Hepatocyte (in vitro differentiated cells): Measurements from ENCODE around the gene BAZ2A.

Experiments
- EZH2 ChIP-seq: fragments of 200-600 bp; sonication (generic); IDR thresholded peaks from 2 replicates; pipeline ENCODE4 v1.6.1; 2016; ENCODE audit warnings: antibody characterized with exemption, mild to moderate bottlenecking, borderline replicate concordance
- EZH2phosphoT487 ChIP-seq: fragments of 200-600 bp; sonication (generic); IDR thresholded peaks from one replicate; pipeline ENCODE4 v1.6.1; 2018; ENCODE audit warnings: antibody characterized with exemption, mild to moderate bottlenecking, low read depth, moderate library complexity; ENCODE audit not compliant: unreplicated experiment, severe bottlenecking
- TF ChIP-seq, protein P1 (sequence below): fragments of 200-600 bp; sonication (generic); IDR thresholded peaks from 2 replicates; pipeline ENCODE4 v1.5.1; 2016; ENCODE audit warnings: antibody characterized with exemption, mild to moderate bottlenecking; ENCODE audit not compliant: poor library complexity

DNA sequence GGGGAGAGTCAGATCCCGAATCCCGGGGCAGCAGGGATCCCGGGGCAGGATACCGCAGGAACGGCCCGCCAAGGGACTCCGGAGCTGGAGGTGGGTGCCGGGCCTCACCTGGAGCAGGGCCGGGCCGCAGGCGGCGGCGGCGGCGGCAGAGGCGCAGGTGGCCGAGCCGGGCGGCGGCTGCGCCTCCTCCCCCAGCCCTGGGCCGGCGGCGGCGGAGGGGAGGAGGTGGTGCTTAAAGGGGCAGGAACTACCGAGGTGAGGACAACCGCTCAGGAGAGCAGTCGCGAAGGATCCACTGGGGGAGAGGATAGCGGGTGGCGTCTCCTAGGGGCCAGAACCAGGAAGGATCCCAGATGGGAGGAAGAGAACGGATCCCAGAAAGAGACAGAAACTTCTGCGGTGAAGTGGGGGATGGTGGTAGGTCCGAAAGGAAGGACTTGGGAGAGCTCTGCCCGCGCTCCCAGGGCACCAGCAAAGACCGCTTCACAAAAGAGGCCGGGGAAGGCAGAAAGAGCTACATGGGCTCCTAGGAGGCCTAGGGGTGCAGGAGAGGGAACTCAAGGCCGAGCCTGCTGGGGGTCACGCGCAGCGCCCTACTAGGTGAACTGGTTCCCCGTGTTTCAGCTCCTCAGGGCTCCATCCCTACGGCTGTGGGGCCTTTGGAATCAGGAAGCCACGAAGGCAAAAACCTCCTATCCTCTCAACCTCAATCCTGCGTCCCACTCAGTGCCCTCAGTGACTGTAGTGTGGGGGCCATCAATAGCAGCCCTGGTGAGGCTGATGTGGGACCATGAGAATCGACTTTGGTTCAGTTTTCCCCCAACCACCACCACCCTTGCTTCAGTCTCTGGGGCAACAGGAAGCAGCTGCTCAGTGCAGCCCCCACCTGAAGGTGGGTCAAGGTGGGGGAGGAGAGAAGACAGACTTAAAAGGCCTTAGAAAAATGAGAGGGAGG lies 5.0 kb upstream of the BAZ2A start:
- TF ChIP-seq, protein P1, sequence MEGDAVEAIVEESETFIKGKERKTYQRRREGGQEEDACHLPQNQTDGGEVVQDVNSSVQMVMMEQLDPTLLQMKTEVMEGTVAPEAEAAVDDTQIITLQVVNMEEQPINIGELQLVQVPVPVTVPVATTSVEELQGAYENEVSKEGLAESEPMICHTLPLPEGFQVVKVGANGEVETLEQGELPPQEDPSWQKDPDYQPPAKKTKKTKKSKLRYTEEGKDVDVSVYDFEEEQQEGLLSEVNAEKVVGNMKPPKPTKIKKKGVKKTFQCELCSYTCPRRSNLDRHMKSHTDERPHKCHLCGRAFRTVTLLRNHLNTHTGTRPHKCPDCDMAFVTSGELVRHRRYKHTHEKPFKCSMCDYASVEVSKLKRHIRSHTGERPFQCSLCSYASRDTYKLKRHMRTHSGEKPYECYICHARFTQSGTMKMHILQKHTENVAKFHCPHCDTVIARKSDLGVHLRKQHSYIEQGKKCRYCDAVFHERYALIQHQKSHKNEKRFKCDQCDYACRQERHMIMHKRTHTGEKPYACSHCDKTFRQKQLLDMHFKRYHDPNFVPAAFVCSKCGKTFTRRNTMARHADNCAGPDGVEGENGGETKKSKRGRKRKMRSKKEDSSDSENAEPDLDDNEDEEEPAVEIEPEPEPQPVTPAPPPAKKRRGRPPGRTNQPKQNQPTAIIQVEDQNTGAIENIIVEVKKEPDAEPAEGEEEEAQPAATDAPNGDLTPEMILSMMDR, result peak; percentile 56
- no peak for TF ChIP-seq EZH2
- TF ChIP-seq EZH2phosphoT487, result no peak
